Activated T-cell treated with anti-CD3 and anti-CD28 coated beads for 48 hours (primary cell): Measurements from ENCODE around the gene GRID2.
"Not testable (repeated sequence)": the region's sequence is repeated elsewhere in the genome, so short reads cannot be mapped to it uniquely, and the experiment has no call there.

ENCODE experiments used
- DNase-seq: peaks from one replicate; pipeline ENCODE4 v3.0.0-alpha.2; 2020; ENCODE audit warnings: low read depth

Gene GRID2

DNA sequence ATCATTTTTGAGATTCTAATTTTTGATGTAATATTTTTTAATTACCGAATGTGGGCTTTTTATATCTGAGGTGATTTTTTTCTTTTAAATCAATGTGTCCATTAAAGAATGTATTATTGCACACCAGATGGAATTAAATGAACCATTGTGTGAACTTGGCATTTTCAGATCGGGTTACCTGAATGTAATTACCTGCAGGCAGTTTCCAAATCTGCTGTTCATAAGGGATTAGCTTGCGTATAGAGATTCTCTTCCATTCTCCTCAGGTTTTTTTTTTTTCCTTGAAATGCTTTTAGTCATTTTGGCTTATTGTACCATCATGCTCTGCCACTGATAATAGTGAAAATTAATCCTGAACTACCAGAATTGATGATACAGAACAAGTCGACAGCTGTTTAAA lies 1013.3 kb downstream of the GRID2 start:
- DNase-seq: no peak

- DNase-seq: no peak
These were observed 1013.8 kb downstream of the GRID2 start for GRCh38 chr4:93317561-93317960.

- DNase-seq: no peak
These were observed 1015.3 kb downstream of the GRID2 start for GRCh38 chr4:93319041-93319440.

DNA sequence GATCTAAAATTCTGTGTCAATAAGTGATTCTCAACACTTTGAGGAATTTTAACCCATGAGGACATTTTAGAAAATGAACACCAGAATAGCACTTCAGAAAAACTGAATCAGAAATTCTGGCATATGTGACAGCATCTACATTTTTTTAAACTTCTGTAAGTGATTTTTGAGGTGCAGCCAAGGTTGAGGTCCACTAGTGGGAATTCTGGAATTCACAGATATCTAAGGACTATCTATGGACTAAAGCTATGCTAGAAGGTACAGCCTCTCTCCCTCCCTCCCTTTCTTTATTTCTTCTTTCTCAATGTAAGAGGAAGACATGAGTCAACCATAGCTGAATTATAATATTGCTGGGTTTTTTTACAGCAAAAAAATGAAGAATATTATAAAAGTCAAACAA lies 1016.6 kb downstream of the GRID2 start:
- DNase-seq: no peak

DNA sequence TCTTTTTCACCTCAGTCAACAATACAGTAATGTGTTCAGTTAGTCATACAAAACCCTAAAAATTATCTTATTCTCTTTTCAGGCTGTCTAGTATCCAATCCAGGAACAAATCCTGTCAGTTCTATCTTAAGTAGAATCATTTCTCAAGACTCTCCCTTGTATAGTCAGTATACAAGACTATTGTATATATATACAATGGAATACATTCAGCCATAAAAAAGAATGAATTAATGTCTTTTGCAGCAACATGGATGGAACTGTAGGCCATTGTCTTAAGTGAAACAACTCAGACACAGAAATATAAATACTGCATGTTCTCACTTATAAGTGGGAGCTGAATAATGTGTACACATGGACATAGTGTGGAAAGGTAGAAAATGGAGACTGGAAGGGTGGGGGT lies 1023.6 kb downstream of the GRID2 start:
- no peak for DNase-seq

DNA sequence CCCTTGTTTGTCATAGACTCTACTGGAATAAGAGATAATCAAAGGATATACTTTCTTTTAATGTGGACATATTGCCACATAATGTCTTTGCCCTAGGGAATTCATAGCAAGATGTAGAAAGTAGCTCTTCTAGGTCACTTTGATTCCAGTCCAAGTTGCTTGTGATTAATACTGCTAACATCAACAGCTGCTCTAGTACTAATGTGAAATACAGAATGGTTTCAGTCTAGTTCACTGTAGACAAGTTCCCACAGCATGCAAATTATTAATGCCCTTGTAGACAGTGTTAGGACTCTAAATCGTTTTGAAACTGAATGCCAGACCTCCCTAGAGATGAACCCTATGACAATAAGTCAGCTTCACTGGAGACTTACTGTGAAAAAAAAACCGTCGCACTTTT lies 1030.2 kb downstream of the GRID2 start:
- no peak for DNase-seq

DNA sequence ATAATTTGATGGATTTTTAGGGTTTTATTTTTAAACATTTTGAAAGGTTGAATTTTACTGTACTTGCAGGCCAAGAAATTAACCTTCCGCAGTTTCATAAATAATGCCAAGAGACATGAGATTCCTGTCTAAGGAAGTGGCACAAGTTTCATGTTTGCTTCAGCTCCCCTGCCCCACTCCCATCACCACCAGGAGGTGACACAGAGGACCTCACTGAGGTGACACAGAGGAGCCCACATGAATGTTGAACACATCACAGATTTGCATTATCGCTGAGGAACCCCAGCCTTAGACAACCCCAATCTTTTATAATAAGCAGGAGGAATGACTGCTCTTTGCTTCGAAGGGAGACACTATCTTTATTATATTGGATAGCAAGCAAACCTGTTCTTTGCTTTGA lies 1033.4 kb downstream of the GRID2 start:
- DNase-seq: no peak

DNA sequence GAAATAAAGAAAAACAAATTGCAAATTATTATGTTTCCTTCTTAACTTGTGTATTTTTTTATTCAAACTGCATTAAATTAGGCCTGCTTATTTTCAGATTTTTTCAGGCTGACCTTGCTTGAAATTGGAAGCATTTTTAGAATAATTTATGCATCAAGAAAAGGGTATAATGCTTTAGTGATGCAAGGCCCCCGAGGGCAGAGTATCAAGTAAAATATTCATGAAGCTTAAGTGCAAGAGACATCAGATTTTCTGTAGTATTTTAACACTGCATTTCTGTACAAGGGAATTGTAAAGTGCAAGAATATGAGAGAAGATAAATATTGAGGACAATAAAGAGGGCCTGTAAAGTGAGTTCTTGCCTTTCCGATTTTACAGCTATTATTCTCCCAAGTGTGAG lies 1039.0 kb downstream of the GRID2 start:
- no peak for DNase-seq

- DNase-seq: no peak
These were observed 1043.1 kb downstream of the GRID2 start for GRCh38 chr4:93346840-93347239.

- DNase-seq: no peak
These were observed 1045.1 kb downstream of the GRID2 start for GRCh38 chr4:93348896-93349295.

- no peak for DNase-seq
These were observed 1048.1 kb downstream of the GRID2 start for GRCh38 chr4:93351846-93352245.

DNA sequence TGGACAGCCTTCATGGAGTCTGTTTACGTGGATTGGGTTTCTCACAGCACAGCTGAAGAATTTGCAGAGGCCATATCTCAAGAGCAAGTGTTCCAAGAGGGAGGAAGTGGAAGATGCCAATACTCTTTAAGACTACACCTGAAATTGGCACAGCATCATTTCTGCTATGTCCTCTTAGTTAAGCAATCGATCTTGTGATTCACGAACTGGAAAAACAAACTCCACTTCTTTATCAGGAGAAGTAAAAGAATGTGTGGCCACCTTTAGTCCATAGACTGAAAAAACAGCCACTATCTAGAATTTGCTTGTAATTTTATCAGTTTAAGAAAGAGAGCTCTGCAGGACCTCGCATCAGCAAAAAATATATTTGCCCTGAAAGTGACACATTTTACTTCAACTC lies 1051.6 kb downstream of the GRID2 start:
- no peak for DNase-seq

GRCh38 chr4:93359586-93359985 lies 1055.8 kb downstream of the GRID2 start:
- no peak for DNase-seq

- not testable (repeated sequence) for DNase-seq
These were observed 1062.5 kb downstream of the GRID2 start for GRCh38 chr4:93366169-93366755.

GRCh38 chr4:93368968-93369367 lies 1065.2 kb downstream of the GRID2 start:
- DNase-seq: no peak

GRCh38 chr4:93370256-93370655 lies 1066.5 kb downstream of the GRID2 start:
- no peak for DNase-seq

DNA sequence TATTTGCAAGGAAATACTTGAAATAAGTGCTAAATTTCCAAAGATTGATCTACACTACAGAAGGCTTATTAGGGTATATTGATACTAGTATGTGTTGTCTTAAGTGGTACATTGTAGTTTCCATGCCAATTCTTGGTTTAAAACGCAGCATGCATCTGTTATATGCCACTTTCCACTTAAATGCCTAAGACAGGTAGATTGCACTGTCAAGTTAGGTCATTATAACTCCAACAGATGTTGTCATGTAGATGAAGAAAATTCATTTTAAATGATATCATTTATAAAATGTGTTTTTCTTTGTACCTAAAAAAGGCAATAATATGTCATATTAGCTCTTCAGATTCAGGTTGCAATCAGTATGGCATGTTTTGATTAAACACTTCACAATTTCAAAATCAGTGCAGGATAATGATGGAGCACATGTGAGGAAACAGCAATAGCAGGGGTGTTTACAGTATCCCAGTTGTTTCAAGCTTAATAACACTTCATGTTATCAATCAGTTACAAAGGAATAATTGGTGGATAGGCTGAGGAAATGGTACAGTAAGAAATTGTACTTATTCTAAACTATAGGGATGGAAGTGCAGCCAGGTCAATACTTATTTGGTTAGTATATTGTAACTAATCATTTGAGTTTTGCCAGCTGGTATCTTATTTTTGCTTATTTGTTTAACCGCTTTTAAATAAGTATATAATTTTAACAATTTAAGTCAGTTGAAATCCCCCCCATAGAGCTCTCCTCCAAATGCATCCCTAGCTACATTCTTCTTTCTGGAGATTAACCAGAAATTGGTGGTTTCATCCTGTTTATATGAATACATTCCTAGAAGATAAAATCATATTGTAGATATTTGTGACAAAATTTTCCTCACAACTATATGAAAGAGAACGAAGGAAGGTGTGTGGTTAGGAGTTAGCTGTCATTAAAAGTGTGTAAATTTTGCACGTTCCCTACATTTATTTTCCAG lies 1070.4 kb downstream of the GRID2 start:
- no peak for DNase-seq

GRCh38 chr4:93384241-93384640 lies 1080.5 kb downstream of the GRID2 start:
- DNase-seq: no peak

DNA sequence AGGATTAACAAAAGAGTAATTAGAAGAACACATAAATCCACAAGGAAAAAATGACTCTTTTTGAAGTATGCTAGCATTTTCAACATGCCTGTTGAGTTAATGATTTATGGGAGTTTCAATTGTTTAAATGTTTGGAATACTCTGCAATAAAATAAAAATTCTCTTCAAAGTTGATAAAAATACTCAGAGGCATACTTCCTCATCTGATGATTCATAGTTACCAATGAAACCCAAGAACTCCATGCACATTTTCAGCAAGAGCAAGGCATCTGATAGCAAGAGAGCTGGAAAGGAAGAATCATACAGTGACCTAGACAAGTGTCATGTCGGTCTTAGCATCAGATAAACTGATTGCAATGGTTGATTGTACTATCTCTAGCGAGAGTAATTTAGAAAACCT lies 1081.1 kb downstream of the GRID2 start:
- DNase-seq: no peak

DNA sequence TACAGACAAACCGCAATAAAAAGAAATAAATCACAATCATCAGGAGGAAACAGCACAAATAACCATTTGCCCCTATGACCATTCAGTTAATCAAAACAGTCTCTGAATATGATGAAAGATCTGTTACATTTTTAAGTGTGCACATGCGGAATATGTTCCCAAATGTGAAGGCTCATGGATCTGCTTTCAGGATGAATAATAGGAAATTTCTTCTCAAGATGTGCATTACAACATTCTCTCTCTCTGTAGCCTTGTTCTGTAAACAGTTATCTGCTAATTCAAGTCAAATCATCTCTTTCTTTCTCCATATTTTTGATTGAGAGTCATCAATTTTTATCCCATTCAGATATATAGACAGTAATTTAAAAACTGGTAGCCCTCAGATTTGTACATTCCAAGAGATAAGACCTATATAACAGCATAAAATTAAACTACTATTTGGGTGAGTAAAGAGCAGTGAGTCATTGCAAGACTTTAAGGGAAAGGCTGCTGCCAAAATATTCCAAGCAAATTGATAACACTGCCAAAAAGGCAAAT lies 1090.8 kb downstream of the GRID2 start:
- DNase-seq: no peak

DNA sequence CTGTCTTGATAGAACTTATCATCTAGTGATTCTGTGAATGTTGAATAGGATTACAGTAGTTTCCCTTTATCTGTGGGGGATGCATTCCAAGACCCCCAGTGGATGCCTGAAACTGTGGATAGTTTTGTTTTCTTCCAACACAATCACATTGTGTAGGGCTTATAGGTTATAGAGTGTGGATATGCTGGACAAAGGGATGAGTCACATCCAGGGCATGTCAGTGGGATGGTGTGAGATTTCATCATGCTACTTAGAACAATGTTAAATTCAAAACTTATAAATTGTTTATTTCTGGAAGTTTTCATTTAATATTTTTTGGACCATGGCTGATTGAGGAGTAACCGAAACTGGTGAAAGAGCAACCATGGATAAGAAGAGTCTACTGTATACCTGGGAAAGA lies 1092.5 kb downstream of the GRID2 start:
- no peak for DNase-seq

GRCh38 chr4:93403571-93403970 lies 1099.8 kb downstream of the GRID2 start:
- DNase-seq: no peak
